ENCODE data around the gene ZNF484.
"Not testable (repeated sequence)": the region's sequence is repeated elsewhere in the genome, so short reads cannot be mapped to it uniquely, and the experiment has no call there.

The ZNF484 gene

DNA sequence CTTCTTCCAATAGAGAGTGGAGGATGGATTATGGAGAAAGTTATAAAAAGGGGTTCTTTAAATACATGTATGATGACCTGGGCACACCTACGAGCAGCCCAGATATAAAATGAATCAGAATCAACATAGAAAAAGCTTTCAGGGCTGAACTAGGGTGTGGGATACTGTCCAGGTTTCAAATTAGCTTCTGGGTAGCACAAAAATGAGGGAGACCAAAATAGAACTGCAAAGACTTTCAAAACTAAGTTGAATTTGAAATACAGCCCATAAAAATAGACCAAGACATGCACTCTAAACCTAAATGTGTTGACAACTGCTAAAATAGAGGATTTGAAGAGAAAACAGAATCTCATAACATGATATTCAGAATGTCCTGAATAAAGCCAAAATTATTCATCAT lies 17.0 kb downstream of the ZNF484 start:
- DNase-seq (ENCODE audit: low read depth): no peak

DNA sequence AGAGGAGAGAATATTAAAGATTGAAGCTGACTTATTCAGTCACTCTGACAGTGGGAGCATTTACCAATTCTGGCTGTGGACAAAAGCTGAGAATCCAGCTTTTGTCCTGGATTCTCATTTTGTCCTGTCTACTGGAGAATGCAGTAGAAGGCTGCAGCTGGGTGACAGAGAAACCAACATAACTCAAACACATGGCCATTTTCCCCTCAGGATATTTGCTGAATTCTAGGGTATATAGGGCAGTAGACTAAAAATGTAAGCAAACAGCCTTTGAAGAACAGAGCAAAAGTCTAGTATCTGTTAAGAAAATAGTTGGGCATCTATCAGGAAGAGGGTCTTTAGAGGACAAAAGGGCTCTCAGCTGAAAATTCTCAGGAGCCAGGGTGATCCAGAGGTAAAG lies 20.6 kb downstream of the ZNF484 start:
- no peak for DNase-seq (ENCODE audit: low read depth)

DNA sequence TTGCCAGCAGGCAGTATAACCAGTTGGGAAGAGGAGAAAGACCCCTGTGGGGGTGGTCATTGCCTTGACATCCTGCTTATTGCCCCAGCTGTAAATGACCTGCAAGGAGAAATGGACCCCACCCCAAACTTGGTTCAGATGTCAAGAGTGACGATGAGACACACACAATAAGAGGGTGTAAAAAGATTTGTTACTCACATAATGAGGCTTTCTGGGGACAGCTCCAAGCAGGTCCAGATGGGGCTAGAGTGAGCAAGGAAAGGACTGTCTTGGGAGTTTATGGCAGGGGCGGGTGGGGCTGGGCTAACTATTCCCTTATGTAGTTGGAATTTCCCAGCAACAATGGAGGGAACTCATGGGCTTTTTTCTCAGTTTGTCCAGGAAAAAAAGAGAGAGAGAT lies 24.1 kb downstream of the ZNF484 start:
- no peak for DNase-seq (ENCODE audit: low read depth)

DNA sequence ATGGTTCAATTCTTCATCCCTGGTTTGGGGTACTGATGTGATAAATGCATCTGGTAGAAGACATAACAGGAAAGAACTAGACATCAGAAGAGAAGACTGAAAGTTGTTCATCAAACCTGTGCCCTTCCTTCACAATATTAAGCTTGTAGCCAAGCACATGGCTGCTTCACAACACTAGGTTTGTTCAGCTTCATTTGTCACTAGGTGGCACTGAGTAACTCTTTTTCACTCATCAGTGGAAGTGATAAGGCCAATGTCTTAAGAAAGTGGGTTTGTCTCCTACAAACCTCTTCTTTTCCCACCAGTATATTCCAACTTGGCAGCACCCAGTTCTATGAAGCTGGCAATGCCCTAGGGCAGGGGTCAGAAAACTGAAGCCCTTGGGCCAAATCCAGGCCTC lies 26.9 kb downstream of the ZNF484 start:
- DNase-seq (ENCODE audit: low read depth): no peak

DNA sequence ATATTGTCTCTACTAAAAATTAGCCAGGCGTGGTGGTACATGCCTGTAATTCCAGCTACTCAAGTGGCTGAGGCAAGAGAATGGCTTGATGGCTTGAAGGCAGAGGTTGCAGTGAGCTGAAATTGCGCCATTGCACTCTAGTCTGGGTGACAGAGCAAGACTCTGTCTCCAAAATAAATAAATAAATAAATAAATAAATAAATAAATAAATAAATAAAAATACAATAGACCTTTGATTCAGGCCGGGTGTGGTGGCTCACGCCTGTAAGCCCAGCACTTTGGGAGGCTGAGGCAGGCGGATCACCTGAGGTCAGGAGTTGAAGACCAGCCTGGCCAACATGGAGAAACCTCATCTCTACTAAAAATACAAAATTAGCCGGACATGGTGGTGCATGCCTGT lies 29.1 kb downstream of the ZNF484 start:
- not testable (repeated sequence) for DNase-seq (ENCODE audit: low read depth)

DNA sequence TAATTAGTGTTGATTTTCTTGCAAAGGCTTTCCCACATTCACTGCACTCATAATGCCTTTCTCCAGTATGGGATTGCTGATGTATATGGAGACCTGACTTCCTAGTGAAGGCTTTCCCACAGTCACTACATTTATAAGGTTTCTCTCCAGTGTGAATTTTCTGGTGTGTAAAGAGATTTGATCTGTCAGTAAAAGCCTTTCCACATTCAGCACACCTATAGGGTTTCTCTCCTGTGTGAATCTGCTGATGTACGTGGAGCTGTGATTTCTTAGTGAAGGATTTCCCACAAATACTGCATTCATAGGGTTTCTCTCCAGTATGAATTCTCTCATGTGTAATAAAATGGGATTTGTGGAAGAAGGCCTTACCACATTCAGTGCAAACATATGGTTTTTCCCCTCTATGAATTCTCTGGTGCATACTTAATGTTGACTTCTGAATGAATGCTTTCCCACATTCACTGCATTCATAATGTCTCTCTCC lies 31.1 kb downstream of the ZNF484 start:
- DNase-seq (ENCODE audit: low read depth): no peak

DNA sequence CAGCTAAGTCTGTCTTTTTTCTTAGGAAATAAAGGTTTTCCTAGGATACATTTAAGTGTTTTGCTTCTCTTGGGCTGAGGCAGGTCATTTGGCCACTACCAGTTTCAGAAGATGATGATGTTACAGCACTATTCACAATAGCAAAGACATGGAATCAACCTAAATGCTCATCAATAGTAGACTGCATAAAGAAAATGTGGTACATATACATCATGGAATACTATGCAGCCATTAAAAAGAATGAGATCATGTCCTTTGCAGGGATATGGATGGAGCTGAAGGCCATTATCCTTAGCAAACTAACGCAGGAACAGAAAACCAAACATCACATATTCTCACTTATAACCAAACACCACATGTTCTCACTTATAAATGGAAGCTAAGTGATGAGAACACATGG lies 39.4 kb downstream of the ZNF484 start:
- DNase-seq (ENCODE audit: low read depth): not testable (repeated sequence)

DNA sequence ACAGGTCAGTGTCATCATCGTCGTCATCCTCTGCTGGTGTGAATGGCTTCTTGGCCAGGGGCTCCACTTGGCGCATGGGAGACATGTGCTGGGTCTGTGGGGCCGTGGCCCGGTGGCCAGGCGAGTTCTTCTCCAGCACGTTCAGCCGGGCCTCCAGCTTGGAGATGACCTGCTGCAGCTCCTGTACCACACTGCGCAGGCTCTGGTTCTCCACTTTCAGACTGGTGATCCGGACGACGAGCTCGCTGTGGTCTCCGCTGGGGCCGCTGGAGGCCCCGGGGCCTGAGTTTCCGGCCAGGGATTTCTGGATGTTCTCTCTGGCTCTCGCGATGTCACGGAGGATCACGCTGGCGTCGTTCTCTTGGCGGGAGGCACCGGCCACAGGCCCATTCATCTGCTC lies 40.6 kb downstream of the ZNF484 start:
- DNase-seq (ENCODE audit: low read depth): no peak

DNA sequence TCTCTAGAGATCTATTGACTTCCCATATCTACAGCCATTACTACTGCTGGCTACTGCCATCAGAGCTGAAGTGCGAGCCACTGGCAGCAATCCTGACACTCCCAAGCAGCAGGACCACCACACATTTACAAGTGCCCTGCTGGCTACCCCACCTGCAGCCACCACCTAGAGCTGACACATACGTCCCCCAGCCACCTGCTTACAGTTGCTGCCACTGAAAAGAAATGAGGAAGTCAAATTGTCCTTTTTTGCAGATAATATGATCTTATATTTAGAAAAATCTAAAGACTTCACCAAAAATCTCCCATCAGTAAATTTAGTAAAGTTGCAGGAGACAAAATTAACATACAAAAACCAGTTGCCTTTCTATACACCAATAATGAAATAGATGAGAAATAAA lies 48.4 kb downstream of the ZNF484 start:
- DNase-seq (ENCODE audit: low read depth): no peak

DNA sequence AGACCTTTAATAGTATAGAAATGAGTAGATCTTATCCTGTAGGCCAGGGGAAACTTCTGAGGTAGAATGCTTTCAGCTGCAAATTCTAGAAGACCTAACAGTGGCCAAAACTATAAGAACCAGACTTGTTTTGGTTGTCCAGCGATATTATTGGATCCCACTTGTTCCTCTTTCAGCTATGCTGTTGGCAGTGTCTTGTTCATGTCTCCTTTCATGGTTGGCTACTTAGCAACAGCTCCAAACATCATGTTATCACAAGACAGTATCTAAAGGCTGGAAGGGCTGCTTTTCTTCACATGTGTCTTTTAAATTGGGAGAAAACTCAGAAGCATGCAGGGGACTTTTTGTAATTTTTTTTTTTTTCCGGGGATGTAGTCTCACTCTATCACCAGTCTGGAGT lies 52.8 kb downstream of the ZNF484 start:
- not testable (repeated sequence) for DNase-seq (ENCODE audit: low read depth)

DNA sequence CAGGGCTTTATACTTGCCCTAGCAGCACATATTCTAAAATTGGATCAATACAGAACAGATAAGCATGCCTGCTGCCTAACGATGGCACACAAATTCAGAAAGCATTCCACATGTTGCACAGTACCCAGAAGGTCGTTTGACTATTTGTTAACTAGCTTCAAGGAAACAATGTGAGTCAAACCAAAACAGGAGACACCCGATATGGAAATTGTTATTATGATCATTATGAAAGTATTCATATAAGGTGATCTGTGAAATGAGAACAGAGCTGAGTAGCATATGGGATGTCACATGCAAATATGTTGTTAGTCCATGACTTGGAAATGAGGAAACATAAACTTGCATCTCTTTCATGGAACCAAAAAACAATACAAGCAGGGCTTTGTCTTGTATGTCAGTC lies 56.9 kb downstream of the ZNF484 start:
- DNase-seq (ENCODE audit: low read depth): no peak

DNA sequence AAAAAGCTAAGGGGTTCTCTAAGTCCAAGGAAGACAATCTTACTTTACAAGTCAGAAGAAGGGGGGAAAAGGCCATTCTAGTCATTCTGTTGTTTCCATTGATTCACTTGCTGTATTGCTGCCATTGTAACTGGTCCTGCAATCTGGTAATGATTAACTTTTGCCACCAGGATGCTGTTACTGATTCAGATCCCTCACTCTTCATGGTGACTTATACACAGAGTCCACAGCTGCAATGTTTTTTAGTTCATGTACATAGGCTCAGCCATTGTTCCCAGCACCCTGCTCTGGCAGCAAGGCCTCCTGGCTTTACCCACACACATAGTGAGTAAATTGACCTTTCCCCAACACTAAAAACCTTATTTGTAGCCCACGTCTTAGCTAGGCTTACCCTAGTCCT lies 57.9 kb downstream of the ZNF484 start:
- DNase-seq (ENCODE audit: low read depth): not testable (repeated sequence)

DNA sequence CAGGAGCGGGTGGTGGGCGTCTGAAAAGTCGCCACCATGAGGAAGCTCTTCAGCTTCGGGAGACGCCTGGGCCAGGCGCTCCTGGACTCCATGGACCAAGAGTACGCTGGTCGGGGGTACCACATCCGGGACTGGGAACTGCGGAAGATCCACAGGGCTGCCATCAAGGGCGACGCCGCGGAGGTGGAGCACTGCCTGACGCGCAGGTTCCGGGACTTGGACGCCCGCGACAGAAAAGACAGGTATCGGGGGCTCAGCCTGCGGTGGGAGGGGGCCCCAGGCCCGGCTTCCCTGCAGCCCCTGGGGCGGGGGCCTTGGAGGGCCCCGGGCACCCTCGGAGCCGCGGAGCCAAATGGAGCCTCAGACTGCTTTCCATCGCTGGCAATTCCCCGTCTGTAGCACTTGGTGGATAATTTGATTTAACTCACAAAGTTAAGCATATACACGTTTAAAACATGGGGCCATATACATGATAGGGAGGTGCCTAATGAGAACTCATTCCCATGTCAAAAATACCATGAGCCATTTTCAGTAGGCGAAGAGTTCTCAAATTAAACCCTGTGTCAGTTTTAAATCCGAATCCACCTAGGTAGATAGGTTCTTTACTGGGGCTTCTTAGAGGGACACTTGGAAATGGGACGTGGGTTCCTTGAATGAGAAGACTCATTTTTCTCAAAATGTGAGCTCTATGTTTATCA lies 68.1 kb downstream of the ZNF484 start:
- not testable (repeated sequence) for DNase-seq (ENCODE audit: low read depth)

DNA sequence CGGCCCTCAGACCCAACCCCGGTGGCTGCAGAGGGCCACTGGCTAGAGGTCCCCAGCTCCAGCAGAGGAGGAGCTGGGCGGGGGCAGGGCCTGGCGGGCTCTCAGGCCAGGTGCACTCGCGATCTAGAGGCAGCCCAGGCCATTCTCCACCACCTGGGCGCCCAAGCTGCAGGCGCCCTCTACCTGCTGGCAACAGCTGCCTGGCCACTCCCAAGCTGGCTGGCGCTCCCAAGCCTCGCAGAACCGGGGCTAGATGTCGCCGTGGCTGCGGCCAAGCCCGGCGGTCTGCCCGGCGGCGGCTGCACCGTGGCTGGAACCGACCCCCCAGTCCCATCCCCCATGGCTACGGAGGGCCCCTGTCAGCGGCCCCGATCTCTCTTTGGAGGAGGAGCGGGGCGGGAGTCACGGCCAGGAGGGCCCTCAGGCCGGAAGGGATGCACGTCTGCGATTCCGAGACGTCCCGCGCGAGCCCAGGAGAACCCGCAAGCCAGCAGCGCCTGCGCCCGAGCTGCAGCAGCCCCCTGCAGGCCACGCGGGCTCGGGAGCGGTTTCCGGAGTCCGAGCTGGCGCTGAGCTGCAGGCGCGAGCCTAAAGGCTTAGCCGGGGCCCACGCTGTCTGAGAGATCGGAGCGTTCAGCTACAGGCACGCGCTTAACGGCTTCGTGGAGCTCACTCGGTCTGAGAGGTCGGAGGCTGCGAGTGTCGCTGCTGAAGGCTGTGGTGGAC lies 68.9 kb downstream of the ZNF484 start:
- DNase-seq (ENCODE audit: low read depth): no peak

DNA sequence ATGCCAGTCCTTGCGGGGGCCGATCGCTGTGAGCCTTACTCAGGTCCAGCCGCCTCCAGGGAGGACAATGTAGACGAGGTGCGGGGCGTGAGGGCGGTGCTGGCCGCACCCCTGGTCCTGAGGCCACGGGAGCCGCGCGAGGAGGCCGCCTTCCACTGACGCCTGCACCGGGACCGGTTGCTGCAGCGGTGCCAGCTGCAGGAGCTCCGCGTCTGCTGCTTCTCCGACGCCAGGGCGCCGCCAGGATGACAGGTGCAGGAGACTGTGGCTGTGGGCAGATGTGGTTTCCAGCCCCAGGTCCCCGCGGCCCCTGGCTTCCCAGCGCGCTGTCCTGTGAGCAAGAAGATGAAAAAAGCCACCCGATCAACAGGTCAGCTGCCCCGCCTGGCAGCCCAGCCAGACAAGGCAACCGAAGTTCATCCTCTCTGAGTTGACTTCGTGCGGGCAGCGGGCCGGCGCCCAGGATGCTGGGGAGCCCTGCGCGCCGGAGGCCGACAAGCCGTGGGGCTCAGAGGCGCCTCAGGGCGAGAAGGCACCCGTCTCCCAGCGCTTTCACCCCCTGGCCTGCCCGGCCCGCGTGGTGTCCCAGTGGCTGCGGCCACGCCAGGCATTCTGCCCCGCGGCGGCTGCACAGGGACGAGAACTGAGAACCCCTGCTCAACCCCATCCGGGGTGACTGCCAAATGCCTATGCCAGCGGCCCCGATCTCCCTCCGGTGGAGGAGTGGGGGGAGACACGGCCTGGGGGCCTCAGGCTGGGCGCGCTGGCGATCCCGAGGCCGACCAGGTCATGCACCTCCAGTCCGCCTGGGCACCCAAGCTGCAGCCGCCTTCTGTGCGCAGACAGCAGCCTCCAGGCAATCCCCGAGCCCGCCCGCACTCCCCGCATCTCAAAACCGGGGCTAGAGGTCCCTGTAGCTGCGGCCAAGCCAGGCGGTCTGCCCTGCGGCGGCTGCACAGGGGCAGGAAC lies 69.8 kb downstream of the ZNF484 start:
- no peak for DNase-seq (ENCODE audit: low read depth)

DNA sequence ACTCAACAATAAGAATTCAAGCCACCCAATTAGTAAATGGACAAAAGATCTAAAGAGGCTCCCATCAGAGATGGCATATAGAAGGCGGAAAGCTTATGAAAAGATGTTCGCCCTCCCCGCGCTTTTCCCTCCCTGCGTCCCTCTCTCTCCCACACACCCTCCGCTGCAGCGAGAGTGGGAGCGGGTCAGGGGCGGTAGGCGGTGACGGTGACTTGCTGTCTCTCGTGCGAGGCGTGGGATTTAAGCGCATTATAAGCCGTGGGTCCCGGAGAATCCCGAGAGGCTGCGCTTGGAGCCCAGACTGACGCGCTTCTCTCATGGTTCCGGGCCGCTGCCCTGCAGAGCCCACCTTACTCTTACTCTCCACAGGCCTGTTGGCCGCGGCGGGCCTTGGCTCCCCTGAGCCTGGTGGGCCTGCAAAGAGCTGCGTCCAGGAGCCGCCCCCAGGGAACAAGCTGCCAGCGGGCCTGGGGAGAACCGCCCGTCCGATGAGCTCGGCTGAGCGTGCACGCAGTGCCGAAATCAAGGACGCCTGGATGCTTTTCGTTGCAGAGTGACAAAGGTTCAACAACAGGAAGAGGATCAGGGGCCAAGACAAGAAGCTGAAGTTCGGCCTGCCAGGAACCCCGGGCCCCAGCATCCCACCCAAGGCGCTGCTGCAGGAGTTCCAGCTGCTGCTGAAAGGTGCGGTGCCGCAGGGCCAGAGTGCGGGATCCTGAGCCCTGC lies 70.6 kb downstream of the ZNF484 start:
- no peak for DNase-seq (ENCODE audit: low read depth)

DNA sequence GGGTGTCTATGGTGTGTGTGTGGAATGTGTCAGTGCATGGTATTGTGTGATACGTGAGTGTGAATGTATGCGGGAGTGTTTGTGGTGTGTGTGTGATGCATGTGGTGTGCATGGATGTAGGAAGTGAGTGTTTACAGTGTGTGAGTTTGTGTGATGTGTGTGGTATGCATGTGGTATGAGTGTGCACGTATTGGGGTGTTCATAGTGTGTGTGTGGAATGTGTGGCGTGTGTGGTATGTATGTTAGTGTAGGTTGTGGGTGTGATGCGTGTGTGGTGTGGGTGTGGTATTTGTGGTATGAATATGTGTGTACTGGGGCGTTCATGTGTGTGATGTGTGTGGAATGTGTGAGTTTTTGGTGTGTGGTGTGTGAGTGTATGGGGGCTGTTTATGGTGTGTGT lies 73.1 kb downstream of the ZNF484 start:
- DNase-seq (ENCODE audit: low read depth): no peak

DNA sequence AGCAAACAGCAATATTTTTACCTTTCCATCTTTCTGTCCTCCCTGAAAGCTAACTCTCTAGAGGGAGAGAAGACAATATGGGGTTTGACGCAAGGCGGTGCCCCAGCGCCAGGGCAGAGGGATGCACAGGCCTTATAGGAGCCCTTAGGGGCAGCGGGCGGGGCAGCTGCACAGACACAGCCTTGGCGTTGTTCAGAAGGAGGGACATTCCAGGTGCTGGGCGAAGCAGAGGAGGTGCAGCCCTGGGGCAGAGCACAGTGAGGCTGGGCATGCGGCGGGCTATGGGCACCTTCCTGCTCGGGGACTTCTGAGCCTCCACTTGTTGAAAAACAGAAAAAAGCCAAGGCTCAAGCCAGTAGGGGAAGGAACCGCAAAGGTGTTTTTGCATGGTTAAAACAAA lies 79.5 kb downstream of the ZNF484 start:
- DNase-seq (ENCODE audit: low read depth): no peak

DNA sequence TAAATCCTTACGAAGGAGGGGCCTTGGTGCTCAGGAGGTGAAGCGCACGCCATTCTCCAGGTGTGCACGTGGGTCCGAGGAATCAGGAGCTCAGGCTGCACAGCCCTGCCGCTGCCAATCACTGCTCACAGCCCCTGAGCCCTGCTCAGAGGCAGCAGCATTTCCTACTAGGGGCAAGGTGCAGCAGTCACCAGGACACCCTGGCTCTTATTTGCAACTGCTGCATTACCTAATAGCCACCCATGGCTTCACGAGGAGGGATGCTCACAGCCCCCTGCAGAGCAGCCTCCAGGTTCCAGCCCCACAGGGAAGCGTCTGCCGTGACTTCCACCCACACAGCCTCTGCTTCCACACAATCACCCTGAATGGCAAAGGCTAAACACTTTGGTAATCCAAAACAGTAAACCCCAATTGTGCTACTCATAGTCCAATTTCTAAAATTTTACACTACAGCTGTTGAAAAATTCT lies 81.5 kb downstream of the ZNF484 start:
- DNase-seq (ENCODE audit: low read depth): not testable (repeated sequence)

DNA sequence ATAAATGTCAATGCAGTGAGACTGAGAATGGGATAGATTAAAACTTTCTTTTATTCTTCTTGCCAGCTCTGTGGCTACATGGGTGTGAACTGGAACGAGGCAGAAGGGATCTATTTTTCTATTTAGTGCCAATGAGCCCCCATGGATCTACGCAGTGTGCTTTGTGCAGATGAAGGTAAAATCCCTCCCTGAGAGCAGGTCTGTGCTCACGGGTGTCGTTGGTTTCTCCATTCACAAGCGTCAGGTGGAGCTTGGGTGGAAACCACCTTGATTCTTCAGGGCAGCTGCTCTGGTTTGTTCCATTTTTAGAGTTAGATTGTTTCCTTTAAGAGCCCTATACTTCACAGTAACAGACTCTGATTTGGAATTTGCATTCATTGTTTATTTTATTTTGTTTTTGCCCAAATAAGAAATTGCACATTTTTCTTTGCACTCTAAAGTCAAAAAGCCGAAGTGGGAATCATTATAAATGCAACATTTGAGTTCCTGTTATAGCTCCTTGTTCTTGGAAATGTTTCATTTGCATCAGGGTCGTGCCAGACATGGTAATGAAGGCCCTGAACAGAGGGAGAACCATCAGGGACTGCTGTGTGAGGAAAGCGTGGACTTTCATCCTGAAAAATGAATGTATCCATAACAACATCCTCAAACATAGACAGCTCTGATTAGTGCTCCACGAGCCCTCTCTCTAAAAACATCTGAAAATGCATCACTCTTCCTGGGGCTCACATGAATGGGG lies 82.1 kb downstream of the ZNF484 start:
- no peak for DNase-seq (ENCODE audit: low read depth)

Data from HS-5 (cell line).